T-helper 1 cell (primary cell): ENCODE measurements around the gene MYEOV.

Experiments
- DNase-seq, 5 donors: peaks; one replicate each; pipeline ENCODE4 v3.0.0-alpha.2; 2012 to 2020

The MYEOV gene

GRCh38 chr11:69343401-69344321 lies 49.7 kb downstream of the MYEOV start:
- no peak for DNase-seq

- DNase-seq: no peak
Measured at GRCh38 chr11:69344570-69345145, 50.7 kb downstream of the MYEOV start.
